KOPT-K1 (cell line): ENCODE results near the gene SH2B2.
"Not testable (repeated sequence)": the region's sequence is repeated elsewhere in the genome, so short reads cannot be mapped to it uniquely, and the experiment has no call there.

Experiments
- H3K27ac ChIP-seq: fragments of 200-600 bp; sonication (generic); 2 replicates; pipeline ENCODE4 v1.5.1; 2016; ENCODE audit warnings: antibody characterized with exemption, mild to moderate bottlenecking, low read depth, low read length; ENCODE audit not compliant: poor library complexity, severe bottlenecking
- H3K36me3 ChIP-seq: fragments of 200-600 bp; sonication (generic); 2 replicates; pipeline ENCODE4 v1.5.1; 2017; ENCODE audit warnings: antibody characterized with exemption, mild to moderate bottlenecking, low read length, moderate library complexity; ENCODE audit not compliant: insufficient read depth
- H3K9me3 ChIP-seq: fragments of 200-600 bp; sonication (generic); 2 replicates; pipeline ENCODE4 v1.5.1; 2017; ENCODE audit warnings: antibody characterized with exemption, low read length, mild to moderate bottlenecking; ENCODE audit not compliant: insufficient read depth, poor library complexity, severe bottlenecking

SH2B2 gene

DNA sequence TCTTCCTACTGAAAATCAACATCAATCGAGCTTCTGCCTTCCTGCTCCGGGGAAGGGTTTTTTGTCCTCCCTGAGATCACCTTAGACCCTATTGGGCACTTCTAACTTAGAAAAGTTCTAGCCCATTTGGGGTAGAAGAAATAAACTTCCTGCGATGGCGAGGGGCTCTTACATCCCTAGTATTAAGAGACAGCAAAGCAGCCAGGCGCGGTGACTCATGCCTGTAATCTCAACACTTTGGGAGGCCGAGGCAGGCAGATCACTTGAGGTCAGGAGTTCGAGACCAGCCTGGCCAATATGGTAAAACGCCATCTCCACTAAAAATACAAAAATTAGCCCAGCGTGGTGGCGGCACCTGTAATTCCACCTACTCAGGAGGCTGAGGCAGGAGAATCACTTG, 38.4 kb downstream of the SH2B2 start:
- H3K27ac ChIP-seq, H3K9me3 ChIP-seq, H3K36me3 ChIP-seq: not testable (repeated sequence)

DNA sequence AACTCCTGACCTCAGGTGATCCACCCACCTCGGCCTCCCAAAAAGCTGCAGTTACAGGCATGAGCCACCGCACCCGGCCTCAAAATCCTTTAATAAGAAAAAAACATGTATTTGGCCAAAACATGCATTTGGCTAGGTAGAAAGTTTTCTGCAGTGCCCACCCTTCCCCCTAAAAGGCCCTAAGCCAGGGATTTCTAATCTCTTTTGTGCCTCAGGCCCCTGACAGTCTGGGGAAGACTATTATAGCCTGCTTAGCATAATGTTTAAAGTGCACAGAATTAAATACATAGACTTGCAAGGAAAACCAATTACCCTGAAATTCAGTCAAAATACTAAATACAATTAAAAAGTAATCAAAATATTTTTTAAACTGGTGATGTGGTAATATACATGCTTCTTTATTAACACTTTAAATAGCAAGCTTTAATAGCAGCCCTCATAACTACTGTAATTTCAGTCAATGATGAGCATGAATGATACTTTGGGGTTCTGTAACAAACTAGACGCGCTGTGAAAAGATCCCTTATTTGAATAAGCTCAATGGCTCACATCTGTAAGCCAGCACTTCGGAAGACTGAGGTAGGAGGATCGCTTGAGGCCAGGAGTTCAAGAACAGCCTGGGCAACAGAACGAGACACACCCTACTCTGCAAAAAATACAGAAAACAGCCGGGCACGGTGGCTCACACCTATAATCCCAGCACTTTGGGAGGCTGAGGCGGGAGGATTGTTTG, 39.7 kb downstream of the SH2B2 start:
- H3K27ac ChIP-seq, result no peak overlapping the region
- no peaks in the 10 kb centered on the region for H3K36me3 ChIP-seq
- H3K9me3 ChIP-seq, result no peaks in the 10 kb centered on the region

DNA sequence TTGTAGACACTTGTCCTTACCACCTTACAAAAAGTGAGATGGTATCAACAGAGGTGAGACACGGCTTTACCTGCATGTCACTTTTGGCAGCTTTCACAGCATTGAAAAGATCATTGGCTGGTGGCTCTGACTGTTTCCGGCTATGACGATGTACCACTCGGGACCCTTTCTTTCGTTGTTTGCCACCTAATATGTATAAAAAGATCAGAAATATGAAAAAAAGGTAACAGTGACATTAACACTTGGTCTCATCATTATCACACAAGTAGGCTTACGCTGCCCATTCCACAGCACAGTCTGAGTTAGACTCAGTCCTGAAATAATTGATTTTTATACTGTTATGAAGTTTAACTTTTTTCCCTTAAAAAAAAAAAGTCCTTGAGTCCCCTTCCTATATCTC, 40.5 kb downstream of the SH2B2 start:
- not testable (repeated sequence) for H3K36me3 ChIP-seq, H3K9me3 ChIP-seq, H3K27ac ChIP-seq

DNA sequence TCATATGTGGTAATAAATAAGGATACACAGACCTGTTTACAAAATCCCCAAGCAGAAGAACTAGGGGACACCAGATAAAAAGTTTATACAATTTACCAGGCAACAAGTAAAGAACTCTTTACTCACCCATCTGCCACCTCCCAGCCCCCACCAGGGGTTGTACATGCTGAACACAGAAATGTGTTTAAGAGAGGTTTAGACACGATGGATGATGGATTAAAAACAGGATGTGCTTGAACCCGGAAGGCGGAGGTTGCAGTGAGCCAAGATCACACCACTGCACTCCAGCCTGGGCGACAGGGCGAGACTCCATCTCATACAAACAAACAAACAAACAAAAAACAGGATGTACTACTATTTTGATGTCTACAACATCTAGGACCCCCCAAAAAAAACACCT, 42.2 kb downstream of the SH2B2 start:
- H3K27ac ChIP-seq, H3K36me3 ChIP-seq, H3K9me3 ChIP-seq: not testable (repeated sequence)

DNA sequence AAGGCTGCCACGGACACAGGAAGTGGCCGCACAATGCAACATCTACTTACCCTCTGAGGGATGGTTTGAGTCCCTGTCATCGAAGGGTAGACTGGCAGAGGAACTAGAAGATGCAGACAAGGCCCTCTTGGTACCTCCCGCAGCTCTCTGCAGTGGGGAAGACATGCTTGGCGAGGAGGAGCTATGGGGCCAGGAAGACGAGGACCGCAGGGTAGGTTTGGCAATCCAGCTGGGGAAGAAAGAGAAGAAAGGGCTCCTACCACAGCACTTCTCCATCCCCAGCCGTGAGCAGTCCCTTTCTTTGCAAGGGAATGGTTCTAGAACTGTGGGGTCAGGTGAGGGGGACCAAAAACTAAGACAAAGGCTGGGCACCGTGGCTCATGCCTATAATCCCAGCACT, 42.7 kb downstream of the SH2B2 start:
- not testable (repeated sequence) for H3K27ac ChIP-seq, H3K36me3 ChIP-seq, H3K9me3 ChIP-seq

DNA sequence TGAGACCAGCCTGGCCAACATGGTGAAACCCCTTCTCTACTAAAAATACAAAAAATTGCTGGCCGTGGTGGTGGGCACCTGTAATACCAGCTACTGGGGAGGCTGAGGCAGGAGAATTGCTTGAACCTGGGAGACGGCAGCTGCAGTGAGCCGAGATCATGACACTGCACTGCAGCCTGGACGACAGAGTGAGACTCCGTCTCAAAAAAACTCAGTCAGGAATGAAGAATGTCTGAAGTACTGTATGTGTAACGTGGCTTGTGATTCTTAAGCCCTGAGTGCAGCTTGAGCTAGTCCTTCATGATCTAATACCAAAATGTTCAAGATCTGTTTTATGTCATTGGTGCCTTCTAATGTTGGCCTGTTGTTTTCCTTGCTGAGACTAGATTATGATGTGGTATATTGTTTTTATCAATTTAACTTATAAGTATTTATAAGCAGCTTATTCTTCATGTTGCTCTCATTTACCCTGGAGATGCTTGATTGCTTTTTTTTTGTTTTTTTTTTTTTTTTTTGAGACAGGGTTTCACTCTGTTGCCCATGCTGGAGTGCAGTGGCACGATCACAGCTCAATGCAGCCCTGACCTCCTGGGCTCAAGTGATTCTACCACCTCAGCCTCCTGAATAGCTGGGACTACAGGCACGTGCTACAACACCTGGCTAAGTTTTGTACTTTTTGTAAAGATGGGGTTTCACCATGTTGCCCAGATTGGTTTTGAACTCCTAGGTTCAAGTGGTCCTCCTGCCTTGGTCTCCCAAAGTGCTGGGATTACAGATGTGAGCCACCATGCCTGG, 44.2 kb downstream of the SH2B2 start:
- H3K27ac ChIP-seq, H3K36me3 ChIP-seq, H3K9me3 ChIP-seq: not testable (repeated sequence)

DNA sequence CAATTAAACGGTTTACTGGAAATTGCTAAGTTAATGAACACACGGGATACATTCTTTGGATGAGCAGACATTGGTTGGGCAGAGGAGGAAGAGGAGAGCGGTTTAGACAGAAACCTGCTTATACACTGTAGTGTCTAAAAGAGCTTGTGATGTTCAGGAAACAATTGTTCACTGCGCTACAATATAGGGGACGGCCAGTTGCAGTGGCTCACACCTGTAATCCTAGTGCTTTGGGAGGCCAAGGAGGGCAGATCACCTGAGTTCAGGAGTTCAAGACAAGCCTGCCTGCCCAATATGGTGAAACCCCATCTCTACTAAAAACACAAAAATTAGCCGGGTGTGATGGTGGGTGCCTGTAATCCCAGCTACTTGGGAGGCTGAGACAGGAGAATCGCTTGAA, 48.9 kb downstream of the SH2B2 start:
- not testable (repeated sequence) for H3K27ac ChIP-seq

DNA sequence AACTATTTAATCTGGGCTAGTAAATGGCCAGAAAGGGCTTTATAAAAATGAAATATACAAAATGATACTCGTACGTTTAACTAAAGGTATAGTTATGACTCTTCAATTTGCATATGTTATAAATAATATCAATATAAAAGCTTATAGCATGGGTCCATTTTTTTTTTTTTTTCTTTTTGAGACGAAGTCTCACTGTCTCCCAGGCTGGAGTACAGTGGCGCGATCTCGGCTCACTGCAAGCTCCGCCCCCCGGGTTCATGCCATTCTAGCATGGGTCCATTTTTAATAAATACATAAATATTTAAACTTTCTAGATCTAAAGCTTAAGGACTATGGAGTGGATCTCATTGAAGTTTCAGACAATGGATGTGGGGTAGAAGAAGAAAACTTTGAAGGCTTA, 50.3 kb downstream of the SH2B2 start:
- not testable (repeated sequence) for H3K9me3 ChIP-seq, H3K36me3 ChIP-seq, H3K27ac ChIP-seq

More for the DNA sequence above, 48.9 kb downstream of the SH2B2 start:
- not testable (repeated sequence) for H3K9me3 ChIP-seq, H3K36me3 ChIP-seq

DNA sequence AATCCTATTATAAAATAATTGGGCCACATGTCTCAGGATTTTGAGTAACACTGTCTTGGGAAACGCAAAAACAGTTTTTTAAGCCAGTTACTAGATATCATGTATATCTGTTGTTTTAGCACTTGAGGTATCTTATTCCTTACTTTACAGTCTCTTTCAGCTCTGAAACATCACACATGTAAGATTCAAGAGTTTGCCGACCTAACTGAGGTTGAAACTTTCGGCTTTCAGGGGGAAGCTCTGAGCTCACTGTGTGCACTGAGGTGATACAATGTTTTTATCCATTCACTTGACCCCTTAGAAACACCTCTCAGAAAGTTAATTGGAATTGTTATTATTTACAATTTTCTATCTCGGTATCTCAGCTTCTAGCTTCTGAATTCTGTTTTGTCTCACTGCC, 50.8 kb downstream of the SH2B2 start:
- not testable (repeated sequence) for H3K36me3 ChIP-seq, H3K27ac ChIP-seq, H3K9me3 ChIP-seq

DNA sequence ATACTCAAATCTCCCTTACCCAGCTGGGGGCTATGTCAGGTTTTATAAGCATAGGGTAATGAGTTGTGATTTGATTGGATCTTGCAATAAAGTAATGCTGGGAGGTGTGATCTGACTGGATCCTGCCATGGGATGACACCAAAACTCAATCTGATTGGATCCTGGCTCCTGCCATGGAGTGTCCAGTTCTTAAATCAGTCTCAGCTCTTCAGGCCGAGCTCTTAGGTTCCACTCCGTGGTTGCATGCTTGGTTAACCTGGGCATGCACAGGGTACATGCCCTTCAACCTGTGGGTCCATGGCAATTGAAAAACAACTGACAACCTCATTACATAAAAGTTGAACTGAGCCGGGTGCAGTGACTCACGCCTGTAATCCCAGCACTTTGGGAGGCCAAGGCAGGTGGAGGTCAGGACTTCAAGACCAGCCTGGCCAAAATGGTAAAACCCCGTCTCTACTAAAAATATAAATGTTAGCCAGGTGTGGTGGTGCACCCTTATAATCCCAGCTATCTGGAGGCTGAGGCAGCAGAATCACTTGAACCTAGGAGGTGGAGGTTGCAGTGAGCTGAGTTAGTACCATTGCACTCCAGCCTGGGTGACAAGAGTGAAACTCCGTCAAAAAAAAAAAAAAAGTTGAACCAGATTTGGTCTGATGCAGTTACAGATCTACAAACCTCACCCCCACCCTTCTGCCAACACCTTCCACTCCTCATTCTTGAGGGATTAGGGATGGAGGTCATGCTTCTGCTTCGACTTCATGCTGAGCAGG, 54.1 kb downstream of the SH2B2 start:
- H3K27ac ChIP-seq, H3K9me3 ChIP-seq, H3K36me3 ChIP-seq: not testable (repeated sequence)

DNA sequence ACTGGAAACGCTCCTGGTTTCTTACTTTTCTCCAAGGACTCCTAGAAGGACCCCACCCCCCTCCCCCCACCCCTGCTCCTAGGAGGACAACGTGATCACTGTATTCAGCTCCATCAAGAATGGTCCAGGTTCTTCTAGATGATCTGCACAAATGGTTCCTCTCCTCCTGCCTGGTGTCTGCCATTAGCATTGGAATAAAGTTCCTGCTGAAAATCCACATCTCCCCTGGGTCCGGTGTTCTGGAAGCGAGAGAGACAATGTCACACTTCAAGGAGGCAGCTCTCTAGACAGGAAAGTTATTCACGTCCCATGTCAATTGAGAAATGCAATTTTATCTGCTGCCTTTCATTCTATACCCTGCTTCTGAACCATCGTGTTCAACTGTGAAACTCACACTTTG, 60.3 kb downstream of the SH2B2 start:
- not testable (repeated sequence) for H3K27ac ChIP-seq, H3K9me3 ChIP-seq, H3K36me3 ChIP-seq

DNA sequence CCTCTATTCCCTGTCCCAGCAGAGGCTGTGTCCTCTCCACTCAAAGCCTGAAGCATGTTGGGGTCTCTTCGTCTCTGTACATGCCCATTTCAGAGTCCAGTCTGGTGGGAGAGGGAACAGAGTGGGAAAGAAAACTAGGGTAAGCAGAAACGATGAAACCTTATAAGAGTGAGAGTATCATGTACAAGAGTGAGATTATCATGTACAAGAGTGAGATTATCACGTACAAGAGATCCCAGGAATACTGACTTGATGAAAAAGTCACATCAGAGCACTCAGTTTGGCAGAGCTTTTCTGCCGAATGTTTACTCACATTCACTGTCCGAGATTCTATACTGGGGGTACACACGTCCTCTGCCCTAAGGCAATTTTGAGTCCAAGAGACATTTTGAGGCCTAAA, 69.7 kb downstream of the SH2B2 start, which contains the start of gene SPDYE6:
Gene SPDYE6 (minus strand): TSS at position 101 of the 400 bp plus-strand sequence. CDS start 421 bp downstream, outside the sequence.
- not testable (repeated sequence) for H3K36me3 ChIP-seq, H3K9me3 ChIP-seq, H3K27ac ChIP-seq

DNA sequence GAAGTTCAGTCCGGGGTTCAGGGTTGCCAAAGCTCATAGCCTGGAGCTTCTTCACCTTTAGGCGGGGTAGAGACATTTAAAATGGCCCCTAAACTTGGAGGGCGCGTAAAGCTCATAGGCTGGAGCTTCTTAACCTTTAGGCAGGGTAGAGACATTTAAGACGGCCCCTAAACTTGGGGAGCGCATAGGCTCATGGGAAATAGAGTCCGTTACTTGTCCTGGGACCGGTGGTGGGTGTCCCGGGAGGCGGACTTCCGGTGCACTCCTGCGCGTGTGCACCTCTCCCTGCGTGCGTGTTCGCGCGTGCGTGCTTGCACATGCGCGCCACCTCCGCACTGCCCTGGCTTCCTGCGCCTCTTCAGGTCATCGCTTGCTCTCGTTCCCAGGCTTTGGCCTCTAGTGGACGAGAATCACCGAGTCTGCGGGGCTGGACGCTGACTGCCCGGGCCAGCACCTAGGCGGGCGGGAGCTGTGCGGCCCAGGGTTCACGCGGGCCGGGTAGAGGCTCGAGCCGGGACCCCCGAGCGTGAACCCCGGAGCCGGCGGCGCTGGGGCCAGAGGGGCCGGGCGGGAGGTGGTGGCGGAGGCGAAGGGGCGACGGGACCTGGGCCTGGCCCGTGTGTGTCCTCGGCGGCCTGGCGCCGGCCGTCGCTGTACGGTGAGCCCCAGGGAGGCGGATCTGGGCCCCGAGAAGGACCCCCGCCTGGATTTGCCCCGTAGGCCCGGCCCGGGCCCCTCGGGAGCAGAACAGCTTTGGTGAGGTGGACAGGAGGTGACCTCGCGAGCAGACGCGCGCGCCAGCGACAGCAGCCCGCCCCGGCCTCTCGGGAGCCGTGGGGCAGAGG, 77.1 kb downstream of the SH2B2 start:
- peak overlapping the region; percentile 67 for H3K27ac ChIP-seq
- not testable (repeated sequence) for H3K9me3 ChIP-seq
- peaks cover 19% of the 10 kb centered on the region for H3K36me3 ChIP-seq

DNA sequence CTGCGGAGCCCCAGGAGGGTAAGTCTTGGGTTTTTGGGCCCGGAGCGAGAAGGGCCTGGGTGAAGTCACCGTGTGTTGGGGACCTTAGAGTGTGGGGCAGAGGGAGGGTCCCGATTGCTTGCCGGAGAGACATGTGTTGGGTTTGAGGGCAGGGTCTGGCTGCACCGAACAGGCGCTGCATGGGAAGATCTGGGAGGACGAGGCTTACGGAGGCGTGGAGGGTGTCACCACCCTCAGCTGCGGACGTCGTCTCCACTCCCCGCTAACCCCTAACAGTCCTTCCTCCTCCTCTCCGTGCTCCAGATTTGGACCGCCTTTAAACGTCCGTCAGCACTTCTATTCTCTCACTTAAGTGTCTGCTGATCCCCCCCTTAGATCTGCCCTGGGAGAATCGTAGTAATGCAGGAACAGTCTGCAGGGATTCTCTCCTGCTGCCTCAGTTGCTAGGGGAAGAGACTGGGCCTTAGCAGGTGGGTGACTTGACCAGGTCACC, 77.8 kb downstream of the SH2B2 start:
- H3K9me3 ChIP-seq, result not testable (repeated sequence)
- peak overlapping the region; percentile 67 for H3K27ac ChIP-seq
- peaks cover 19% of the 10 kb centered on the region for H3K36me3 ChIP-seq
